H9 (cell line): ENCODE measurements around the gene RSL1D1. TPM values are rescaled to one million over a fixed set of nuclear protein-coding genes. Genes with fewer than 3 reads are reported as not detected.

ENCODE experiments used
- DNase-seq: peaks from one replicate; pipeline ENCODE4 v3.0.0-alpha.2; 2017
- H2AFZ ChIP-seq: one replicate; pipeline ENCODE4 v1.6.1; 2013; ENCODE audit warnings: mild to moderate bottlenecking, low read length, control low read depth, moderate library complexity
- H2AK5ac ChIP-seq: 2 replicates; pipeline ENCODE4 v1.6.1; 2013; ENCODE audit warnings: low read length, control low read depth, mixed read lengths; ENCODE audit not compliant: insufficient read length
- H2BK120ac ChIP-seq: one replicate; pipeline ENCODE4 v1.6.1; 2013; ENCODE audit warnings: low read depth, mild to moderate bottlenecking, low read length, control low read depth, inconsistent platforms; ENCODE audit not compliant: poor library complexity, severe bottlenecking
- H2BK12ac ChIP-seq: 2 replicates; pipeline ENCODE4 v1.6.1; 2013; ENCODE audit warnings: low read length, control low read depth, mixed read lengths, low read depth; ENCODE audit not compliant: insufficient read length
- H2BK15ac ChIP-seq: 2 replicates; pipeline ENCODE4 v1.6.1; 2013; ENCODE audit warnings: low read depth, low read length, control low read depth
- H2BK20ac ChIP-seq: one replicate; pipeline ENCODE4 v1.6.1; 2013; ENCODE audit warnings: low read depth, mild to moderate bottlenecking, low read length, control low read depth, inconsistent platforms; ENCODE audit not compliant: poor library complexity, severe bottlenecking
- H2BK5ac ChIP-seq: 2 replicates; pipeline ENCODE4 v1.6.1; 2013; ENCODE audit warnings: low read length, control low read depth, mixed read lengths; ENCODE audit not compliant: insufficient read length
- H3K14ac ChIP-seq: 2 replicates; pipeline ENCODE4 v1.6.1; 2013; ENCODE audit warnings: low read length, control low read depth; ENCODE audit not compliant: insufficient read depth
- H3K18ac ChIP-seq: 2 replicates; pipeline ENCODE4 v1.6.1; 2013; ENCODE audit warnings: low read depth, mild to moderate bottlenecking, mixed read lengths, low read length, control low read depth; ENCODE audit not compliant: insufficient read length
- H3K23ac ChIP-seq: 2 replicates; pipeline ENCODE4 v1.6.1; 2013; ENCODE audit warnings: low read length, control low read depth, mixed read lengths, low read depth; ENCODE audit not compliant: insufficient read length
- H3K23me2 ChIP-seq: 2 replicates; pipeline ENCODE4 v1.6.1; 2013; ENCODE audit warnings: low read depth, mild to moderate bottlenecking, mixed read lengths, low read length, control low read depth; ENCODE audit not compliant: insufficient read length, poor library complexity, severe bottlenecking
- H3K27ac ChIP-seq: 2 replicates; pipeline ENCODE4 v1.5.1; 2013; ENCODE audit warnings: low read length, control low read depth, mixed read lengths, low read depth; ENCODE audit not compliant: insufficient read length
- H3K27me3 ChIP-seq: 2 replicates; pipeline ENCODE4 v1.6.1; 2013; ENCODE audit warnings: low read length, control low read depth, inconsistent platforms; ENCODE audit not compliant: insufficient read depth
- H3K4ac ChIP-seq: 2 replicates; pipeline ENCODE4 v1.6.1; 2013; ENCODE audit warnings: low read depth, mild to moderate bottlenecking, control low read depth, inconsistent platforms, low read length, moderate library complexity
- H3K4me1 ChIP-seq: 2 replicates; pipeline ENCODE4 v1.6.1; 2013; ENCODE audit warnings: low read length, control low read depth, inconsistent platforms; ENCODE audit not compliant: insufficient read depth
- H3K4me2 ChIP-seq: 2 replicates; pipeline ENCODE4 v1.6.1; 2013; ENCODE audit warnings: low read length, control low read depth, mixed read lengths; ENCODE audit not compliant: insufficient read length, insufficient read depth
- H3K56ac ChIP-seq: 2 replicates; pipeline ENCODE4 v1.6.1; 2013; ENCODE audit warnings: low read depth, mild to moderate bottlenecking, mixed read lengths, low read length, control low read depth; ENCODE audit not compliant: insufficient read length
- H3K79me1 ChIP-seq: 2 replicates; pipeline ENCODE4 v1.6.1; 2013; ENCODE audit warnings: low read depth, mild to moderate bottlenecking, moderate library complexity, low read length, control low read depth, inconsistent platforms; ENCODE audit not compliant: insufficient read depth, poor library complexity, severe bottlenecking
- H3K79me2 ChIP-seq: 2 replicates; pipeline ENCODE4 v1.6.1; 2013; ENCODE audit warnings: low read length, control low read depth, inconsistent platforms; ENCODE audit not compliant: insufficient read depth
- H3K9ac ChIP-seq: 2 replicates; pipeline ENCODE4 v1.6.1; 2013; ENCODE audit warnings: low read length, control low read depth, mixed read lengths; ENCODE audit not compliant: insufficient read length; ENCODE audit errors: extremely low read depth
- H3K9me3 ChIP-seq: one replicate; pipeline ENCODE4 v1.6.1; 2013; ENCODE audit warnings: low read depth, low read length, inconsistent platforms; ENCODE audit not compliant: control insufficient read depth
- H3T11ph ChIP-seq: one replicate; pipeline ENCODE4 v1.6.1; 2013; ENCODE audit warnings: mild to moderate bottlenecking, low read length, control low read depth, inconsistent platforms
- H4K20me1 ChIP-seq: one replicate; pipeline ENCODE4 v1.6.1; 2013; ENCODE audit not compliant: control insufficient read depth, insufficient read length, insufficient read depth
- H4K5ac ChIP-seq: 2 replicates; pipeline ENCODE4 v1.6.1; 2013; ENCODE audit warnings: low read depth, mild to moderate bottlenecking, mixed read lengths, low read length, control low read depth; ENCODE audit not compliant: insufficient read length
- H4K8ac ChIP-seq: replicated peaks from 2 replicates; pipeline ENCODE4 v1.6.1; 2013; ENCODE audit warnings: low read length, control low read depth, mixed read lengths, low read depth; ENCODE audit not compliant: insufficient read length
- H4K91ac ChIP-seq: 2 replicates; pipeline ENCODE4 v1.6.1; 2013; ENCODE audit warnings: low read depth, mild to moderate bottlenecking, moderate library complexity, mixed read lengths, low read length, control low read depth; ENCODE audit not compliant: insufficient read length
- H3K27ac Mint-ChIP-seq, 3 experiments: 2 replicates in 2 of 3; 3 replicates in 1 of 3; pipeline ENCODE4 v1.8.0; 2020 to 2021; ENCODE audit warnings: mixed read lengths in 3 of 3, mild to moderate bottlenecking in 1 of 3, moderate library complexity in 1 of 3
- H3K27me3 Mint-ChIP-seq: 2 replicates; pipeline ENCODE4 v1.8.0; 2021; ENCODE audit warnings: low read depth, mild to moderate bottlenecking, moderate library complexity, mixed read lengths
- H3K36me3 Mint-ChIP-seq, 3 experiments: 2 replicates in 2 of 3; 3 replicates in 1 of 3; pipeline ENCODE4 v1.8.0; 2020 to 2021; ENCODE audit warnings: low read depth in 3 of 3, mixed read lengths in 3 of 3; ENCODE audit not compliant: insufficient read depth in 1 of 3
- H3K4me1 Mint-ChIP-seq, 2 experiments: 2 replicates each; pipeline ENCODE4 v1.8.0; 2020; ENCODE audit warnings: mixed read lengths in 2 of 2
- H3K4me3 Mint-ChIP-seq, 2 experiments: 2 replicates in 1 of 2; 3 replicates in 1 of 2; pipeline ENCODE4 v1.8.0; 2020 to 2021; ENCODE audit warnings: mild to moderate bottlenecking in 2 of 2, mixed read lengths in 2 of 2, moderate library complexity in 1 of 2
- H3K9me3 Mint-ChIP-seq, 2 experiments: 2 replicates in 1 of 2; 3 replicates in 1 of 2; pipeline ENCODE4 v1.8.0; 2020; ENCODE audit warnings: mild to moderate bottlenecking in 2 of 2, mixed read lengths in 2 of 2, moderate library complexity in 1 of 2
- CTCF ChIP-seq: fragments of 200-600 bp; sonication (generic); conservative IDR thresholded peaks from 3 replicates; pipeline ENCODE4 v1.8.0; 2021; ENCODE audit warnings: antibody characterized with exemption, mild to moderate bottlenecking
- WGBS: extraction: QIAGEN DNeasy Blood & Tissue Kit; methylation state at CpG from one replicate; pipeline ENCODE4 v1.1.7; 2013; ENCODE audit warnings: missing lambda C conversion rate, low lambda C conversion rate, mixed read lengths; ENCODE audit not compliant: insufficient read length; ENCODE audit errors: extremely low coverage; 5-methylcytosine and 5-hydroxymethylcytosine counted together
- total RNA-seq: library from RNA; stranded (reverse); gene quantifications from 2 replicates; pipeline ENCODE4 v1.2.1, GENCODE V29; 2021

The RSL1D1 gene
- total RNA-seq, 1 experiment from 2014 or later: 334 TPM

GRCh38 chr16:11871193-11871592 lies 19.9 kb upstream of the RSL1D1 start:
- Histone ChIP-seq H3K18ac (no peak overlapping the region), H3K27me3 (no peaks in the 10 kb centered on the region), H3K23ac (no peak overlapping the region), H3K79me2 (no peaks in the 10 kb centered on the region), H3K4me2 (no peak overlapping the region), H3K9ac (no peak overlapping the region), H3K4me1 (no peaks in the 10 kb centered on the region), H2BK20ac (no peak overlapping the region), H4K20me1 (no peaks in the 10 kb centered on the region), H2BK12ac (no peak overlapping the region), H3K9me3 (no peaks in the 10 kb centered on the region), H3K23me2 (no peaks in the 10 kb centered on the region), H2AFZ (no peak overlapping the region), H2BK120ac (no peak overlapping the region), H4K91ac (no peak overlapping the region), H3K56ac (no peak overlapping the region), H3T11ph (no peak overlapping the region), H4K8ac (no peak overlapping the region), H2BK15ac (no peak overlapping the region), H3K79me1 (no peaks in the 10 kb centered on the region), H3K14ac (no peak overlapping the region), H2BK5ac (no peak overlapping the region), H3K27ac (no peak overlapping the region), H3K4ac (no peak overlapping the region), H2AK5ac (no peak overlapping the region), H4K5ac (no peak overlapping the region)
- no peak overlapping the region for H3K4me3 Mint-ChIP-seq
- WGBS: no CpG with 5 or more reads among the region's 7 CpGs
- peak overlapping the region in 2 of 3 experiments; percentile 82 to 89; a peak in 4 of 7 replicates for H3K27ac Mint-ChIP-seq
- no peaks in the 10 kb centered on the region for H3K9me3 Mint-ChIP-seq
- H3K4me1 Mint-ChIP-seq: peaks cover 0 to 7% of the 10 kb centered on the region in 2 experiments; a peak in 2 of 4 replicates
- no peaks in the 10 kb centered on the region for H3K27me3 Mint-ChIP-seq
- peak; percentile 66 for DNase-seq
- TF ChIP-seq CTCF: peak; percentile 50
- peaks cover 19 to 43% (median 28%) of the 10 kb centered on the region in 3 experiments for H3K36me3 Mint-ChIP-seq
